ENCODE measurements around the gene COL9A3. TPM values are rescaled to one million over a fixed set of nuclear protein-coding genes. Genes with fewer than 3 reads are reported as not detected.

Gene COL9A3
- total RNA-seq, 1 donor from 2014 or later = 576 TPM

DNA sequence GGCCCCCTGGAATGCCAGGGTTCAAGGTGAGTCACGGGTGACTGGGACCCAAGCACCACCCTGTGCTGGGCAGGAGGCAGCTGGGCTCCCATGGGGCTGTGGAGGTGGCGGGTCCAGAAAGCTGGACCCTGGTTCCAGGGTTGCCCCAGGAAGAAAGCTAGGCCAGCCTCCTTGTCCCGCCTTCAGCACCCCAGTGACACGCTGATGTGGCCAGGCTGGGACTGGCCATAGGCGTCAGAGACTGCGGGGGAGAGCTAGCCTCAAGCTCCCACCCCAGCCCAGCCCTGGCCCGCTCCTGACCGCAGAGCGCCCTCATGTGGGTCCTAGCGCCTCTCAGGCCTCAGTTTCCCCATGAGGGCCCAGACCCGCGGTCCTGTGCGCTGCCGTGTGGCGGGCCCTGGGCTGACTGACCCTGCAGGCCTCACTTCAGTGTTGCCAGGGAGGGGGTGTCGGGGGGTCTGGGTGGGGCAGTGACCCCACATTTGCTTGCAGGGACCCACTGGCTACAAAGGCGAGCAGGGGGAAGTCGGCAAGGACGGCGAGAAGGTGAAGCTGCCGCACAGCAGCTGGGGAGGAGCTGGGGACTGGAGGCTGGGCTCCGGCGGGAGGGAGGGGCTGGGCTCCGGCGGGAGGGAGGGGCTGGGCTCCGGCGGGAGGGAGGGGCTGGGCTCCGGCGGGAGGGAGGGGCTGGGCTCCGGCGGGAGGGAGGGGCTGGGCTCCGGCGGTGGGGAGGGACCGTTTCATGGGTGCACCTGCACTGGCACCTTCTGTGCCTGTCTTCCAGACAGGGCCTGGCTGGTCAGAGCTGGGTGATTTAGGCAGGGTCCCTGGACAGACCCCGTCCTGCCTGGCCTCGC, 7.9 kb downstream of the COL9A3 start:
- peaks cover 15% of the 10 kb centered on the region for H3K4me1 Mint-ChIP-seq
- TF ChIP-seq, protein P1, sequence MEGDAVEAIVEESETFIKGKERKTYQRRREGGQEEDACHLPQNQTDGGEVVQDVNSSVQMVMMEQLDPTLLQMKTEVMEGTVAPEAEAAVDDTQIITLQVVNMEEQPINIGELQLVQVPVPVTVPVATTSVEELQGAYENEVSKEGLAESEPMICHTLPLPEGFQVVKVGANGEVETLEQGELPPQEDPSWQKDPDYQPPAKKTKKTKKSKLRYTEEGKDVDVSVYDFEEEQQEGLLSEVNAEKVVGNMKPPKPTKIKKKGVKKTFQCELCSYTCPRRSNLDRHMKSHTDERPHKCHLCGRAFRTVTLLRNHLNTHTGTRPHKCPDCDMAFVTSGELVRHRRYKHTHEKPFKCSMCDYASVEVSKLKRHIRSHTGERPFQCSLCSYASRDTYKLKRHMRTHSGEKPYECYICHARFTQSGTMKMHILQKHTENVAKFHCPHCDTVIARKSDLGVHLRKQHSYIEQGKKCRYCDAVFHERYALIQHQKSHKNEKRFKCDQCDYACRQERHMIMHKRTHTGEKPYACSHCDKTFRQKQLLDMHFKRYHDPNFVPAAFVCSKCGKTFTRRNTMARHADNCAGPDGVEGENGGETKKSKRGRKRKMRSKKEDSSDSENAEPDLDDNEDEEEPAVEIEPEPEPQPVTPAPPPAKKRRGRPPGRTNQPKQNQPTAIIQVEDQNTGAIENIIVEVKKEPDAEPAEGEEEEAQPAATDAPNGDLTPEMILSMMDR (IDR thresholded peaks at IDR 0.05; ENCODE audit: unreplicated experiment) = no peak
- DNase-seq (ENCODE audit: low spot score in 2 of 2, unreplicated experiment in 2 of 2) = peak in 1 of 2 experiments; percentile 64
- no peaks in the 10 kb centered on the region for H3K9me3 Mint-ChIP-seq
- peaks cover 3% of the 10 kb centered on the region for H3K36me3 Mint-ChIP-seq
- H3K27me3 Mint-ChIP-seq (ENCODE audit: low read depth) = no peaks in the 10 kb centered on the region
- H3K4me3 Mint-ChIP-seq = peak overlapping the region; percentile 28
- no peak overlapping the region for H3K27ac Mint-ChIP-seq

DNA sequence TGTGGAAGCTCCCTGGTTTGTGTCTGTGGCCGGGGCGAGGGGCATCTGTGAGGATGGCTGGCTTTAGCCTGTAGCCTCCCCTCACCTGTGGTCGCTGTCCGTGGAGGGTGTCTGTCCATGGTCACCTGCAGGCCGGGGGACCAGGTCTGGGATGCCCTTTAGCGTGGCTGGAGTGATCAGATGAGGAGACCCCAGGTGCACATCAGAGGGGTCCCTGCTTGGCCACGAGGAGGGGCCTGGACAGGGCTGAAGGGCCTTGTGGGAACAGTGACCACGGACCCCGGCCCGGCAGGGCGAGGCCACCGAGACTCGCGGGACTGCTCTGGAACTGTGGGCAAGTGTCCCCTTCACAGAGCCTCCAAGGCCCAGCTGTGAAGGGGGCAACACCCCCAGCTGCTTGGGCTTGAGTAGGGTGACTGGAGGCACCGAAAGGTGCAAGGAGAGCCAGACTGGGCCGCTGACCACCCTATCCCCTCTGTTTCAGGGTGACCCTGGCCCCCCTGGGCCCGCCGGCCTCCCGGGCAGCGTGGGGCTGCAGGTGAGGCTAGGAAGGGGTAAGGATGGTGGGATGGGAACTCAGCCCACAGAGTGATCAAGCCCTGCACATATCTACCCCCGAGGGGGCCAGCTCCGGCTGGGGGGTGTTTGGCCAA, 8.6 kb downstream of the COL9A3 start:
- Mint-ChIP-seq H3K36me3 (peaks cover under 1% of the 10 kb centered on the region), H3K27ac (no peak overlapping the region), H3K27me3 (ENCODE audit: low read depth) (no peaks in the 10 kb centered on the region), H3K9me3 (no peaks in the 10 kb centered on the region), H3K4me1 (peaks cover 9% of the 10 kb centered on the region), H3K4me3 (no peak overlapping the region)
- TF ChIP-seq, protein P1 (IDR thresholded peaks at IDR 0.05; ENCODE audit: unreplicated experiment) = no peak
- DNase-seq (ENCODE audit: low spot score in 2 of 2, unreplicated experiment in 2 of 2) = no peak

- Mint-ChIP-seq H3K27me3 (ENCODE audit: low read depth) (no peaks in the 10 kb centered on the region), H3K36me3 (no peaks in the 10 kb centered on the region), H3K4me1 (peaks cover 9% of the 10 kb centered on the region), H3K27ac (no peak overlapping the region), H3K9me3 (no peaks in the 10 kb centered on the region), H3K4me3 (no peak overlapping the region)
- no peak for DNase-seq (ENCODE audit: low spot score in 2 of 2, unreplicated experiment in 2 of 2)
- TF ChIP-seq, protein P1 (IDR thresholded peaks at IDR 0.05; ENCODE audit: unreplicated experiment) = no peak
These were observed 9.3 kb downstream of the COL9A3 start for GRCh38 chr20:62825986-62826645.

- no peak for DNase-seq (ENCODE audit: low spot score in 2 of 2, unreplicated experiment in 2 of 2)
- no peak overlapping the region for H3K4me3 Mint-ChIP-seq
- H3K36me3 Mint-ChIP-seq = no peaks in the 10 kb centered on the region
- no peaks in the 10 kb centered on the region for H3K9me3 Mint-ChIP-seq
- H3K4me1 Mint-ChIP-seq = peaks cover 12% of the 10 kb centered on the region
- H3K27ac Mint-ChIP-seq = no peak overlapping the region
- TF ChIP-seq, protein P1 (IDR thresholded peaks at IDR 0.05; ENCODE audit: unreplicated experiment) = no peak
- H3K27me3 Mint-ChIP-seq (ENCODE audit: low read depth) = no peaks in the 10 kb centered on the region
These were observed 9.9 kb downstream of the COL9A3 start for GRCh38 chr20:62826646-62827310.

- DNase-seq (ENCODE audit: low spot score in 2 of 2, unreplicated experiment in 2 of 2) = no peak
- no peak overlapping the region for H3K27ac Mint-ChIP-seq
These were observed 10.6 kb downstream of the COL9A3 start for GRCh38 chr20:62827311-62828038.

More at GRCh38 chr20:62827311-62828038, 10.6 kb downstream of the COL9A3 start:
- Mint-ChIP-seq H3K36me3 (no peaks in the 10 kb centered on the region), H3K4me1 (peaks cover 12% of the 10 kb centered on the region), H3K27me3 (ENCODE audit: low read depth) (no peaks in the 10 kb centered on the region), H3K9me3 (no peaks in the 10 kb centered on the region), H3K4me3 (no peak overlapping the region)
- TF ChIP-seq, protein P1 (IDR thresholded peaks at IDR 0.05; ENCODE audit: unreplicated experiment) = no peak

Data from mesothelial cell of epicardium (in vitro differentiated cells).